SK-N-SH treated with all-trans-retinoic acid at 6 μM for 48 hours (cell line): Measurements from ENCODE around the gene NCKAP5.

Experiments used
- ARNTL ChIP-seq: fragments of 450-650 bp; formaldehyde crosslinking; IDR thresholded peaks from 2 replicates; pipeline ENCODE4 v1.5.0; 2020; ENCODE audit warnings: low read depth, mild to moderate bottlenecking, moderate library complexity, borderline replicate concordance
- RARB ChIP-seq: fragments of 250-450 bp; sonication (Bioruptor Pico); IDR thresholded peaks from 2 replicates; pipeline ENCODE4 v1.8.0; 2021; ENCODE audit warnings: mild to moderate bottlenecking, moderate library complexity
- ZC3H10 ChIP-seq: fragments of 250-450 bp; sonication (Bioruptor Pico); IDR thresholded peaks from 2 replicates; pipeline ENCODE4 v1.5.1; 2021; ENCODE audit warnings: mild to moderate bottlenecking, moderate library complexity
- ZFP3 ChIP-seq: fragments of 250-450 bp; sonication (Bioruptor Pico); IDR thresholded peaks from 2 replicates; pipeline ENCODE4 v1.5.0; 2020; ENCODE audit warnings: mild to moderate bottlenecking, moderate library complexity

DNA sequence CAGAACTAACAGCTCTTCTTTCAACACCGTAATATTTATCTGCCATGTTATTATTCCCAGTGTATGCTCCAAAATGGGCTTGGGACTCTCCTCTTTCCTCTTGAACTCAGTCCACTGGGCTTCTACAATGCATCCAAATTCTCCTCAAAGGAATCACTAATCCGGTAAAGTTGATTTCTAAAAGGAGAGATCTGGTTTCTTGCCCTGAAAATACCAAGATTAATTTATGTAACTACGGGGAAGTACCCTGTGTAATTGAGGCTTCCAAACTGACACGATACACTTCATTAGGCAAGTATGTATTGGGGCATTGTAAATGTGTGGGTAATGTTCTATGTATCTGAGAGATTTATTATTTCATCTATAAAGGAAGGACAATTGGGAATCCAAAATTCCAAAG, 5.7 kb downstream of the NCKAP5 start:
- TF ChIP-seq ZFP3 (CRISPR knock-in tag) (no peak), RARB (CRISPR knock-in tag) (no peak), ZC3H10 (CRISPR knock-in tag) (no peak), ARNTL (CRISPR knock-in tag) (no peak)
